Caco-2 (cell line): ENCODE data around the gene ROBO1. TPM values are rescaled to one million over a fixed set of nuclear protein-coding genes. Genes with fewer than 3 reads are reported as not detected.
"Not testable (repeated sequence)": the region's sequence is repeated elsewhere in the genome, so short reads cannot be mapped to it uniquely, and the experiment has no call there.

Experiments used
- BruUV-seq: library from RNA; stranded (reverse); fragments of 400-500 nt; replicated peaks from 2 replicates; lab custom pipeline; 2021; lab: Mats Ljungman, UMichigan
- CTCF ChIA-PET: fragments of 300-600 bp; sonication (Branson Sonifier 250); formaldehyde crosslinking; loops from one replicate; lab custom pipeline; 2022; ENCODE audit warnings: antibody characterized with exemption; lab: Charles Lee
- POLR2A ChIA-PET: fragments of 300-600 bp; sonication (Branson Sonifier 250); formaldehyde crosslinking; loops from one replicate; lab custom pipeline; 2022; ENCODE audit warnings: antibody characterized with exemption; lab: Charles Lee
- DNase-seq, 2 experiments: peaks; one replicate each; pipeline versions ENCODE4 v3.0.0 to v3.0.0-alpha.2; 2020 to 2022
- H3K27me3 ChIP-seq: replicated peaks from 2 replicates; pipeline ENCODE4 v1.6.0; 2011; ENCODE audit warnings: low read length; ENCODE audit not compliant: control insufficient read depth, insufficient read depth
- H3K36me3 ChIP-seq: 2 replicates; pipeline ENCODE4 v1.5.1; 2011; ENCODE audit warnings: low read length; ENCODE audit not compliant: control insufficient read depth, insufficient read depth
- H3K4me1 ChIP-seq: fragments of 250-450 bp; sonication (Bioruptor Pico); 2 replicates; pipeline ENCODE4 v1.5.1; 2020; ENCODE audit warnings: mild to moderate bottlenecking
- H3K4me3 ChIP-seq: 2 replicates; pipeline ENCODE4 v1.5.1; 2011; ENCODE audit warnings: low read depth, mild to moderate bottlenecking, control low read depth, low read length
- H3K9me3 ChIP-seq: fragments of 250-450 bp; sonication (Bioruptor Pico); 2 replicates; pipeline ENCODE4 v1.5.1; 2020; ENCODE audit warnings: mild to moderate bottlenecking, moderate library complexity
- H3K27ac Mint-ChIP-seq: one replicate; pipeline ENCODE4 v1.8.0; 2022; ENCODE audit warnings: mixed read lengths; ENCODE audit not compliant: unreplicated experiment
- H3K27me3 Mint-ChIP-seq: one replicate; pipeline ENCODE4 v1.8.0; 2022; ENCODE audit warnings: mixed read lengths; ENCODE audit not compliant: insufficient read depth, unreplicated experiment
- H3K36me3 Mint-ChIP-seq: one replicate; pipeline ENCODE4 v1.8.0; 2022; ENCODE audit warnings: mild to moderate bottlenecking, mixed read lengths; ENCODE audit not compliant: insufficient read depth, unreplicated experiment
- H3K4me1 Mint-ChIP-seq: one replicate; pipeline ENCODE4 v1.8.0; 2022; ENCODE audit warnings: low read depth, mixed read lengths; ENCODE audit not compliant: unreplicated experiment
- H3K4me3 Mint-ChIP-seq: one replicate; pipeline ENCODE4 v1.8.0; 2022; ENCODE audit warnings: mild to moderate bottlenecking, moderate library complexity, mixed read lengths; ENCODE audit not compliant: unreplicated experiment
- H3K9me3 Mint-ChIP-seq: one replicate; pipeline ENCODE4 v1.8.0; 2022; ENCODE audit warnings: mixed read lengths; ENCODE audit not compliant: unreplicated experiment
- intact Hi-C: fragments of 100-400 bp; cut with micrococcal nuclease; formaldehyde crosslinking; loops from one replicate; pipeline ENCODE4 v1.10.0; 2022; ENCODE audit not compliant: unreplicated experiment
- total RNA-seq: library from RNA; stranded (reverse); gene quantifications from 2 replicates; pipeline ENCODE4 v1.2.3, GENCODE V29; 2022
- TF ChIP-seq, protein P1 (sequence below), 2 experiments: fragments of 200-600 bp in 1 of 2; IDR thresholded peaks; 1 replicate in 1 of 2; 2 replicates in 1 of 2; pipeline versions ENCODE4 v1.5.1 to v1.8.0; 2011 to 2022; ENCODE audit warnings: antibody characterized with exemption in 1 of 2, control low read depth in 1 of 2, inconsistent platforms in 1 of 2, low read depth in 1 of 2, low read length in 1 of 2, mild to moderate bottlenecking in 1 of 2, moderate library complexity in 1 of 2; ENCODE audit not compliant: insufficient read depth in 1 of 2, severe bottlenecking in 1 of 2, unreplicated experiment in 1 of 2

Gene ROBO1
- total RNA-seq, 1 experiment from 2014 or later = 1.8 TPM

DNA sequence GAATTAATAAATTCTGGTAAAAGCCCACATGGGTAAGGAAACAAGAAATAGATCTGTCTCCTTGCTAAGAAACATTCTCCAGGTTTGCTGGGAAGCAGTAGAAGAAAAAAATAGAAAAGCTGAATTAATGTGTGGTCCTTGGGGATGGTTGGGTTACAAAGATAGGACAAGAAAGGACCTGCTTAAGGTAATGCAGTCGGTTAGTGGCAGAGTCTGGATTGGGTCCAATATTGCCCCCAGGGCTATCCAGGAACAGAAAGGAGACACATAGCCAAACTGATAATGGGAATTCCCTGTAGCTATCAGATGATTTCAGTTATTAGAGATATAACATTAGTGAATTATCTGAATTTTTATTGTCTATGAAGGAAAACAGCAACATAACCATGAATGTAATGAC lies 584.3 kb downstream of the ROBO1 start:
- CTCF ChIA-PET = no interaction called here
- TF ChIP-seq, protein P1, sequence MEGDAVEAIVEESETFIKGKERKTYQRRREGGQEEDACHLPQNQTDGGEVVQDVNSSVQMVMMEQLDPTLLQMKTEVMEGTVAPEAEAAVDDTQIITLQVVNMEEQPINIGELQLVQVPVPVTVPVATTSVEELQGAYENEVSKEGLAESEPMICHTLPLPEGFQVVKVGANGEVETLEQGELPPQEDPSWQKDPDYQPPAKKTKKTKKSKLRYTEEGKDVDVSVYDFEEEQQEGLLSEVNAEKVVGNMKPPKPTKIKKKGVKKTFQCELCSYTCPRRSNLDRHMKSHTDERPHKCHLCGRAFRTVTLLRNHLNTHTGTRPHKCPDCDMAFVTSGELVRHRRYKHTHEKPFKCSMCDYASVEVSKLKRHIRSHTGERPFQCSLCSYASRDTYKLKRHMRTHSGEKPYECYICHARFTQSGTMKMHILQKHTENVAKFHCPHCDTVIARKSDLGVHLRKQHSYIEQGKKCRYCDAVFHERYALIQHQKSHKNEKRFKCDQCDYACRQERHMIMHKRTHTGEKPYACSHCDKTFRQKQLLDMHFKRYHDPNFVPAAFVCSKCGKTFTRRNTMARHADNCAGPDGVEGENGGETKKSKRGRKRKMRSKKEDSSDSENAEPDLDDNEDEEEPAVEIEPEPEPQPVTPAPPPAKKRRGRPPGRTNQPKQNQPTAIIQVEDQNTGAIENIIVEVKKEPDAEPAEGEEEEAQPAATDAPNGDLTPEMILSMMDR (IDR thresholded peaks at IDR 0.05; ENCODE audit: insufficient read depth in 1 of 2, low read depth in 1 of 2, low read length in 1 of 2, severe bottlenecking in 1 of 2, unreplicated experiment in 1 of 2) = no peak

DNA sequence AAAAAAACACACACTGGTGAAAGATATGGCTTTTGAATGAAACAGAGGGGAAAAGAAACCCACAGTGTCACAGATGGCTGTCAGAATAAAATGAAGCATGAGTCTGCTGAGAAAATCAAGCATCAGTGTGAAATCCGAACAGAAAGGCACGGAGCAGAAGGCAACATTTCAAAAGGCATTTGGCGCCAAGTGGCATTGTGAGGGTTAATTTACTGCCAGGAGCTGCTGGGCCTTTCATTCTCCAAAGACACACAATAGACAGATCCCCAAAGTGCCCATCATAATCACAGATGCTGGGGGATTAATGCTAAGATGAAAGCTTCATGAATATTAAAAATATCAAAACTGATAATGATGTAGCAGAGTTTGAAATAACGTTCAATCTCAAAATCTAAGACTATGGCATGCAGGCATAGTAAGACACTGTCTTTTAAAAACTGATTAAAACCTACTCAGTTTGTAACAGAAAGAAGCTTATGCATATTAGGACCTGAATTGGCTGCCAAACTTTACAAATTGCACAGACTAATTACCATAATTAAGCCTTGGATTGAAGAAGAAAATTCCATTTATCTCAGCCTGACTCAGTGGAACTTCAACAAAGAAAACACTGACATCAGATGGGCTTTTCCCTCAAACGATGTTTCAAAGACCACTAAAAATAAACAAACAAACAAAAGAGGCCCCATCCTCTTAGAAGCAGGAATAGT lies 589.2 kb downstream of the ROBO1 start:
- no TSS peak for BruUV-seq
- Histone ChIP-seq H3K4me1 (no peaks in the 10 kb centered on the region), H3K9me3 (no peaks in the 10 kb centered on the region), H3K27me3 (no peaks in the 10 kb centered on the region), H3K4me3 (no peak overlapping the region), H3K36me3 (no peaks in the 10 kb centered on the region)
- no peak overlapping the region for H3K27ac Mint-ChIP-seq
- CTCF ChIA-PET = no interaction called here
- no peaks in the 10 kb centered on the region for H3K36me3 Mint-ChIP-seq
- no peak overlapping the region for H3K4me3 Mint-ChIP-seq
- peaks cover 5% of the 10 kb centered on the region for H3K27me3 Mint-ChIP-seq
- POLR2A ChIA-PET = no interaction called here
- no peaks in the 10 kb centered on the region for H3K9me3 Mint-ChIP-seq
- no peak for DNase-seq
- TF ChIP-seq, protein P1 (IDR thresholded peaks at IDR 0.05; ENCODE audit: insufficient read depth in 1 of 2, low read depth in 1 of 2, low read length in 1 of 2, severe bottlenecking in 1 of 2, unreplicated experiment in 1 of 2) = no peak
- intact Hi-C loops = no loop called here
- H3K4me1 Mint-ChIP-seq = no peaks in the 10 kb centered on the region

More for the DNA sequence above, 584.3 kb downstream of the ROBO1 start:
- intact Hi-C loops = no loop called here
- no peak for DNase-seq
- no peaks in the 10 kb centered on the region for H3K4me1 ChIP-seq
- Mint-ChIP-seq H3K4me1 (no peaks in the 10 kb centered on the region), H3K27ac (no peak overlapping the region), H3K9me3 (no peaks in the 10 kb centered on the region), H3K27me3 (peaks cover 8% of the 10 kb centered on the region), H3K4me3 (no peak overlapping the region), H3K36me3 (no peaks in the 10 kb centered on the region)
- BruUV-seq = no TSS peak
- H3K4me3 ChIP-seq = no peak overlapping the region
- POLR2A ChIA-PET = no interaction called here
- H3K9me3 ChIP-seq = no peaks in the 10 kb centered on the region
- H3K36me3 ChIP-seq = no peaks in the 10 kb centered on the region
- no peaks in the 10 kb centered on the region for H3K27me3 ChIP-seq

DNA sequence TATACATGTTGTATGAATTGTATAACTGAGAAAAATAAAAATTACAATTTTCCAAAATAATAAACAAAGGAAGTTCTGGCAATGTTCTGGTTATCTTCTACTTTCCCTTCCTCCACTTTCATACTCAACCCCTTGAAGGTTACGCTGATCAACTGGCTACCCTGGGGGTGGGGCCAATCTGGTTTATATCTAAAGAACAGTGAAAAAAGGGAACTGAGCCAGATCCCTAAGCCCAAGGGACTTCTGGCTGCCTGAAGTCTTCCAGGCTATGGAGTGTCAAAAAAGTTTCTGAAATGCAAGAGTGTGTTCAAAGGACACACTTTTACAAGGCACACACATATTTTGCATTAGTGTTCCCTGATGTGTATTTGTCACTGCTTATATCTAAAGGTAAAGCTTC lies 591.9 kb downstream of the ROBO1 start:
- TF ChIP-seq, protein P1 (IDR thresholded peaks at IDR 0.05; ENCODE audit: insufficient read depth in 1 of 2, low read depth in 1 of 2, low read length in 1 of 2, severe bottlenecking in 1 of 2, unreplicated experiment in 1 of 2) = no peak
- no peak overlapping the region for H3K27ac Mint-ChIP-seq
- ChIA-PET POLR2A (no interaction called here), CTCF (no interaction called here)
- H3K4me1 Mint-ChIP-seq = no peaks in the 10 kb centered on the region
- H3K9me3 Mint-ChIP-seq = no peaks in the 10 kb centered on the region
- no peaks in the 10 kb centered on the region for H3K36me3 ChIP-seq
- BruUV-seq = no TSS peak
- no peaks in the 10 kb centered on the region for H3K9me3 ChIP-seq
- no peaks in the 10 kb centered on the region for H3K36me3 Mint-ChIP-seq
- H3K4me3 ChIP-seq = no peak overlapping the region
- H3K4me3 Mint-ChIP-seq = no peak overlapping the region
- H3K4me1 ChIP-seq = no peaks in the 10 kb centered on the region
- no peak for DNase-seq
- H3K27me3 ChIP-seq = no peaks in the 10 kb centered on the region
- H3K27me3 Mint-ChIP-seq = no peaks in the 10 kb centered on the region
- intact Hi-C loops = no loop called here

DNA sequence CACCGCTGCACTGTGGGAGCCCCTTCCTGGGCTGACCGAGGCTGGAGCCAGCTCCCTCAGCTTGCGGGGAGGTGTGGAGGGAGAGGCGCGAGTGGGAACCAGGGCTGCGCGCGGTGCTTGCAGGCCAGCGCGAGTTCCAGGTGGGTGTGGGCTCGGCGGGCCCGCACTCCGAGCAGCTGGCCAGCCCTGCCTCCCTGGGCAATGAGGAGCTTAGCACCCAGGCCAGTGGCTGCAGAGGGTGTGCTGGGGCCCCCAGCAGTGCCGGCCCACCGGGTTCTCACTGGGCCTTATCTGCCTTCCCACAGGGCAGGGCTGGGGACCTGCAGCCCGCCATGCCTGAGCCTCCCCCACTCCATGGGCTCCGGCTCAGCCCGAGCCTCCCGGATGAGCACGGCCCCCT lies 594.5 kb downstream of the ROBO1 start:
- H3K4me1 Mint-ChIP-seq, BruUV-seq, H3K9me3 Mint-ChIP-seq, H3K36me3 Mint-ChIP-seq, H3K27me3 Mint-ChIP-seq, H3K9me3 ChIP-seq, H3K4me3 ChIP-seq, H3K4me3 Mint-ChIP-seq, H3K27me3 ChIP-seq, H3K4me1 ChIP-seq, H3K36me3 ChIP-seq, H3K27ac Mint-ChIP-seq, POLR2A ChIA-PET, intact Hi-C loops, CTCF ChIA-PET, DNase-seq: not testable (repeated sequence)
